Skeletal muscle satellite cell (primary cell): Measurements from ENCODE around the gene COL5A2.

Source experiments
- H3K27me3 ChIP-seq: 2 replicates; pipeline ENCODE4 v1.7.0; 2013; ENCODE audit warnings: low read length; ENCODE audit not compliant: control insufficient read depth, insufficient read depth
- H3K36me3 ChIP-seq: 2 replicates; pipeline ENCODE4 v1.7.0; 2013; ENCODE audit warnings: mild to moderate bottlenecking, control low read depth, low read length; ENCODE audit not compliant: insufficient read depth
- H3K4me1 ChIP-seq: 2 replicates; pipeline ENCODE4 v1.7.0; 2013; ENCODE audit warnings: low read length; ENCODE audit not compliant: control insufficient read depth, insufficient read depth
- H3K4me2 ChIP-seq: 2 replicates; pipeline ENCODE4 v1.7.0; 2013; ENCODE audit warnings: mild to moderate bottlenecking, low read length
- H3K4me3 ChIP-seq: 2 replicates; pipeline ENCODE4 v1.7.0; 2013; ENCODE audit warnings: low read length
- H3K9ac ChIP-seq: 2 replicates; pipeline ENCODE4 v1.7.0; 2013; ENCODE audit warnings: mild to moderate bottlenecking, low read depth, low read length, moderate library complexity
- H3K9me3 ChIP-seq: replicated peaks from 2 replicates; pipeline ENCODE4 v1.7.0; 2013; ENCODE audit warnings: mild to moderate bottlenecking, control low read depth, low read length

Gene COL5A2

DNA sequence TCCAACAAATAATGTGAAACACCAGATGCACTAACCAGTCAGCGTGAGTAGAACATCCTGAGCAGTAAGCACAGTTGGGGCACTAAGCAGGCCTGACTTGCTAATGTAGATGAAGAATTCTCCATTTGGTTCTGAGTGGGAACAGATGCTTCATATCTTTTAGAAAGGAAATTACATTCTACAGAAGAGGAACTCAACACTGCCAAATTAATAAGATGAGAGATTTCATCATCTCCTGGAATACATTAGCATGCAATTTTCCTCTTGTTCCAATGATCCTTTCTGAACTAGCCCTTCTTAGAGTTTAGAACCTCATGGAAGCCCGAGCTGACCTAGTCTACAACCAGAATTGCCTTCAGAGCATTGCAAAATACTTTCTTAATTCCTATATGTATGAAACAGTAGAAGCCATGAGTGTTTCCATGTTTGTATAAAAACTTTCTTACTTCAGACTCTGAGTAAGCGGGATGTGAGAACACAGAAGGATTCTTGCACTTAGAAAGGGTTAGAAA is 34.8 kb downstream of the COL5A2 start:
- Histone ChIP-seq H3K36me3 (no peaks in the 10 kb centered on the region), H3K9ac (no peak overlapping the region), H3K27me3 (no peaks in the 10 kb centered on the region), H3K4me3 (no peak overlapping the region), H3K4me2 (no peak overlapping the region), H3K4me1 (peaks cover 19% of the 10 kb centered on the region), H3K9me3 (no peaks in the 10 kb centered on the region)

DNA sequence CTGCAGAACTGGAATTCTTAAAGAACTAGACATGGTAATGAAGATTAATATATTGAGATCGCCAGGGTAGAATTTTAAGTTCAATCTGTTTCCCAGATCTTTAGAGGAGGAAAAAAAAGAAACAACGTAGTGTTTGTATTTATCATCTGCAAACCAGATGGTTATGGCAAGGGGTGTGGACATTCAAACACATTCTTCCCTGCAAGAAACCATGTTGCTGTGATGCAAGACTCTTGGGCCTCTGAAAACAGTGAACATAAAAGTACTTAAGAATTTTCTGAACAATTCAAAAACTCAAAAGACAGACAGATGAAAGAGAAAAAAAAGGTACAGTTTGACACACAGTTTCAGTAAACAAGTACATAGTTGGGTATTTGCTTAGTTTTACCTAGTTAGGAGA is 35.6 kb downstream of the COL5A2 start:
- Histone ChIP-seq H3K36me3 (peaks cover 3% of the 10 kb centered on the region), H3K4me3 (no peak overlapping the region), H3K9ac (no peak overlapping the region), H3K4me2 (no peak overlapping the region), H3K9me3 (no peaks in the 10 kb centered on the region), H3K27me3 (no peaks in the 10 kb centered on the region), H3K4me1 (peaks cover 16% of the 10 kb centered on the region)

DNA sequence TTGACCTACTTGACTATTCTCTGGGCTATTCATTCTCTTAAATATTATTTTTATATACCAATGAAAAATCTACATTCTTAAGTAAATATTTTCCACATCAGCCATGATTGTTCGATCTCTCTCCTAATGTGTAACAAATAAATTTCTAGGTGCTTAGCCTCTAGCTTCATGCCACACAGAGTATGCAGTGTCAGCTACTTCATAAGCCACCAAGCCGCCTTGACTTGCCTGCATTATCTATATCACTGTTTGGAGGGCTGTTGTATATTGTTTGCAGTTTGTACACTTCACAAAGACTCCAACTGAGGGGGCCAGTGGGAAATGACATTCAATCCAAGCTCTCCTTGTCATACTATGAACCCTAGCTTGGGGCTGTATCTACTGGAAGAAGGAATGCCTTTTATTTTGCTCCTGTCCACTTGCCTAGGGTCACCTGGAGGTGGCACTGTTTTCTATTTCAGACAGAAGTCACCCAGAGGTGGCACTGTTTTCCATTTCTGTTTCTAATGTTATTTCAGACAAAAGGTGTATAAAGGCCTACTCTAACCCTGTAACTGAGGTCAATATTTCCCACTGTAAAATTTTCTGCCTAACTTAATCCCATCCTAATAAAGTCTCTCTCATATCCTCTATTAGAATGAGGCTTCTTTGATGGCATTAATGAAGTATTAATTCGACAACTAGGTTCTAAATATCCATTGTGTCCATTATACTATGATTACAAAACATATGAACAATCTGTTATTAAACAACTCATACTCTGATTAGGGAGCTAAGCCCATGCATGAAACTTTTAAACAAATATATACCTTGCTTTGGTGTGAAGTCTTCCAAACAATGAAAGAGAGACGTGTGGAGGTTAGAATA is 36.4 kb downstream of the COL5A2 start:
- Histone ChIP-seq H3K4me3 (no peak overlapping the region), H3K4me1 (peaks cover 16% of the 10 kb centered on the region), H3K9ac (no peak overlapping the region), H3K4me2 (no peak overlapping the region), H3K27me3 (no peaks in the 10 kb centered on the region), H3K36me3 (peaks cover 8% of the 10 kb centered on the region), H3K9me3 (no peaks in the 10 kb centered on the region)

DNA sequence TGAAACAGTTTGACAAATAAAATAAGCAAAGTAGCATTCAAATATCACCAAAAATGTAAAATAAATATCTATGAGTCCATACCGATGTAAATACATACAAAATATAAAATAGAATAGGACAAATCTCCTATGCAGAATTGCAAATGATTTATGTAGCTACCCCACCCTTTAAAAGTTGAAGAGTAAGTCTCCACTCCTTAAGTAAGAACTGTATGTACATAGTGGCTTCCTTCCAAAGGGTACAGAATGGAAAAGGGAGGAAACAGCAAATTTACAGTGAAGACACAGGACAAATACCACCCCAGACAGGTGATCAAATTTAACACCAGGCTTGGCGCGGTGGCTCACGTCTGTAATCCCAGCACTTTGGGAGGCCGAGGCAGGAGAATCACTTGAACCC is 40.8 kb downstream of the COL5A2 start:
- H3K27me3 ChIP-seq, result no peaks in the 10 kb centered on the region
- H3K9ac ChIP-seq, result no peak overlapping the region
- H3K4me3 ChIP-seq, result no peak overlapping the region
- no peaks in the 10 kb centered on the region for H3K9me3 ChIP-seq
- H3K36me3 ChIP-seq, result peaks cover 8% of the 10 kb centered on the region
- H3K4me1 ChIP-seq, result no peaks in the 10 kb centered on the region
- H3K4me2 ChIP-seq, result no peak overlapping the region

DNA sequence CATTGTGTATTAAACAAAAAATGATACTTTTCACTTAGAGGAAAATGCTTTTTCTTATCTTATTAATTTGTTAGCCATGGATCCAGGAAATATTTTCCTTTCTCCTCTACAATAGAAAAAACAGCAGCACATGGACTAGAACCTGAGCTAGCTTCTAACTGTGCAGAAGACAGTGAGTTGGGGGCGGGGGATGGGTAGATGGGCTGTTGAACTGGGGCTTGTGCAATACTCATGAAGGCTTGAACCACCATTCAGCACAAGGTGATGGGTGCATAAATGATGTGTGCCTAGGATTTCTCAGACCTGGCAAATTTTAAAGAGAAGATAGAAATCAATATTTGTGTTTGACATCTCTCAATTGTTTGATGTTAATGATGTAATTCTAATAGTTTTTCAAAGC is 42.0 kb downstream of the COL5A2 start:
- Histone ChIP-seq H3K36me3 (peaks cover 12% of the 10 kb centered on the region), H3K4me2 (no peak overlapping the region), H3K9me3 (no peaks in the 10 kb centered on the region), H3K4me3 (no peak overlapping the region), H3K9ac (no peak overlapping the region), H3K4me1 (no peaks in the 10 kb centered on the region), H3K27me3 (no peaks in the 10 kb centered on the region)

DNA sequence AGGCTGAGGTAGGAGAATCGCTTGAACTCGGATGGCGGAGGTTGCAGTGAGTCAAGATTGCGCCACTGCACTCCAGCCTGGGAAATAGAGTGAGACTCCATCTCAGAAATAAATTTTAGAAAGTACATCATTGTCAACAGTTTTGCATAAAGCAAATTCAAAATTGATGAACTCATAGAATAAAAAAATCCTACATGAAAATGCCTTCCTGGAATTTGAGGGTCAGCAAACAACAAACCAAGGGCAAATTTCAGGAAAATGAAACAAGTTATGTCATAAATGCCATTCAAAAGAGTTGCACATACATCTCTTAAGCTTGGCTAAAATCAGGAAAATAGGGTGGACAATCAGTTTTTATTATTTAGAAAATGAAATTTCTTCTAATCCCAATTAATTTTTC is 45.1 kb downstream of the COL5A2 start:
- Histone ChIP-seq H3K4me3 (no peak overlapping the region), H3K4me2 (no peak overlapping the region), H3K9me3 (no peaks in the 10 kb centered on the region), H3K4me1 (peaks cover 23% of the 10 kb centered on the region), H3K27me3 (no peaks in the 10 kb centered on the region), H3K9ac (no peak overlapping the region), H3K36me3 (peaks cover 12% of the 10 kb centered on the region)

DNA sequence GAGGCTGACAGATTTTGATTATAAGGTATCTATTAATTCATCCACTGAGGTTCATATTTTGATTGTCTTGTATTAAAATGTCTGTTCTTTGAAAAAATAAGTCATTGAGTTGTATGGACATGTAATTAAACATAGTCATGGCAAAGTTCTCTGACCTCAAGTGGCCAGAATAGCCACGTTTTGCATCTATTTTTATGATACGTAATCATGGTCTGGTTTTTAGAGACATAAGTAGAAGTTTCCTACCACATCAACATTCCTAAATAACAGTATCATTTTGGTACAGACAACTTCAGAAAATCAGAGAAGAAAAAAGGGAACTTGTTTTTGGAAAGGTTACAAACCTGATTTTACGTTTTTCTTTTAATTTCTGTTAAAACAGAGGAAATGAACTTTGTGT is 47.6 kb downstream of the COL5A2 start:
- H3K9ac ChIP-seq, result peak overlapping the region; percentile 28
- peaks cover 43% of the 10 kb centered on the region for H3K4me1 ChIP-seq
- H3K36me3 ChIP-seq, result peaks cover 9% of the 10 kb centered on the region
- H3K9me3 ChIP-seq, result no peaks in the 10 kb centered on the region
- no peak overlapping the region for H3K4me3 ChIP-seq
- H3K4me2 ChIP-seq, result no peak overlapping the region
- no peaks in the 10 kb centered on the region for H3K27me3 ChIP-seq

DNA sequence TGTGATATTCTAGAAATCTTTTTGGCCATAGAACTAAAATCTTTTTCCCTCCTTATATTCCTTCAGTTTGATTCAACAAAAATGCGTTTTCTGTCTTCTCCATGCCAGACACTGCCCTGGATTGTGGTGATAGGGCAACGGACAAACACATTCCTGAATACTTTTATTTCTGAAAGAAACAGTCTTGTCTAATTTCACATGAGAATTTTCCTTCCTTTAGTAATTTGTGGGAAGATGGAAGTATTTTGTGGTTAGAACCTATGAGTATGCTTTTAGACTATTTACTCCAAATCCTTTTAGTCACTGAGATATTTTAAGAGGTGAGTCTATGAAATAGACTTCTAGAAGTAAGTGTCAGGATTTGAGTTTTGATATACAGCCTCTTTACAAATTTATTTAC is 49.6 kb downstream of the COL5A2 start:
- Histone ChIP-seq H3K9me3 (no peaks in the 10 kb centered on the region), H3K9ac (peak overlapping the region; percentile 85), H3K36me3 (peaks cover 12% of the 10 kb centered on the region), H3K4me3 (peak overlapping the region; percentile 37), H3K27me3 (no peaks in the 10 kb centered on the region), H3K4me1 (peaks cover 43% of the 10 kb centered on the region), H3K4me2 (peak overlapping the region; percentile 67)

DNA sequence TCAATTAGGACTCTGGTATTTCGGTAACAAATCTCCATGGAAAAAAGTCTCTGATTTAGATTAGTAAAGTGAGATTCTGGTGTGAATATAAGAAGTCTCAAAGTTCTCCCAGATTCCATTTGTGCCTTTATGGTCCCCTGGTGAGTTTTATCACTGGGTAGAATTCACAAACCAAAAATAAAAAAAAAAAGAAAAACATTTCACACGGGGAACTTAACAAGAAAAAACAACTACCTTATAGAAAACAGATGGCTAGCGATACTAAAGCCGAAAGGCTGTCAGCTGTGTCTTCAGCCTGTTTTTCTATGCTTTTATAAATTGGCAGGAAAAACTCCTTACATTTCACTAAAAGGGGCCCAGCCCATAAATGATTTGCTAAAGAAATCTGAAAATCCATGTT is 50.6 kb downstream of the COL5A2 start:
- Histone ChIP-seq H3K27me3 (no peaks in the 10 kb centered on the region), H3K9me3 (no peaks in the 10 kb centered on the region), H3K36me3 (peaks cover 12% of the 10 kb centered on the region), H3K4me1 (peaks cover 51% of the 10 kb centered on the region), H3K4me3 (peak overlapping the region; percentile 43), H3K4me2 (peak overlapping the region; percentile 67), H3K9ac (peak overlapping the region; percentile 85)

DNA sequence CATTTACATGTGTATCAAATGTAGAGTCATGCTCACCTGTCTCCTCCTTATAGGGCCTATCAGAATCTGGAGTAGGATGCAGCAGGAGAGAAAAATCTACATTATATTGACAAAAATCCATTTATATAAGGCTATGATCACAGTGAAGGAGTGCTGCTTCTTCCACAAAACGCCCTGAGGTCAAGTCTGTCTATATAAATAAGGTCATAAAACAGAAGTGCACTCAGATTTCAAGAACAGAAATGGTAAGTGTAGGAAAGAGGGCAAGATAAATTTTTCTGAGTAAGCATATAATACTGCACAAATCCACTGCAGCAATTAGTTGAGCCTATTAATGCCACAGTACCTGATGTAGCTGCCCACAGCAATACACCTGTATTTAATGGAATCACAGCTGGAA is 51.8 kb downstream of the COL5A2 start:
- H3K4me1 ChIP-seq, result peaks cover 54% of the 10 kb centered on the region
- H3K27me3 ChIP-seq, result no peaks in the 10 kb centered on the region
- H3K36me3 ChIP-seq, result peaks cover 8% of the 10 kb centered on the region
- H3K9ac ChIP-seq, result no peak overlapping the region
- H3K4me3 ChIP-seq, result no peak overlapping the region
- H3K9me3 ChIP-seq, result no peaks in the 10 kb centered on the region
- peak overlapping the region; percentile 67 for H3K4me2 ChIP-seq

DNA sequence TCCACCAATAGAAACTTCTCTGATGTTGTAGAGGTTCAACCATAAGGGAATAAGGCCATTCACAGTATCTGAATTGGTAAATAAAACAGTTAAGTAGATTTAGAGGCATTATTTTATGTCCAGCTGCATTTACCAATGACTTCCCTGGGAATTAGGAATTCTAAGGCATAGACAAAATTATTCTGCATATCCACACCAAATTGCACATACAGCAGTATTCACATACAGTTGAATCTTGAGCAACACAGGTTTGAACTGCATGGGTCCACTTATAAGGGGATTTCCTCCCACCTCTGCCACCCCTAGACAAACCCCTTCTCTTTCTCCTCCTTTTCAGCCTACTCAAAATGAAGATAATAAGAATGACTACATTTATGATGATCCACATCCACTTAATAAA is 54.4 kb downstream of the COL5A2 start:
- H3K9me3 ChIP-seq, result no peaks in the 10 kb centered on the region
- H3K36me3 ChIP-seq, result peaks cover 11% of the 10 kb centered on the region
- H3K27me3 ChIP-seq, result no peaks in the 10 kb centered on the region
- peaks cover 36% of the 10 kb centered on the region for H3K4me1 ChIP-seq
- no peak overlapping the region for H3K9ac ChIP-seq
- no peak overlapping the region for H3K4me2 ChIP-seq
- H3K4me3 ChIP-seq, result no peak overlapping the region

DNA sequence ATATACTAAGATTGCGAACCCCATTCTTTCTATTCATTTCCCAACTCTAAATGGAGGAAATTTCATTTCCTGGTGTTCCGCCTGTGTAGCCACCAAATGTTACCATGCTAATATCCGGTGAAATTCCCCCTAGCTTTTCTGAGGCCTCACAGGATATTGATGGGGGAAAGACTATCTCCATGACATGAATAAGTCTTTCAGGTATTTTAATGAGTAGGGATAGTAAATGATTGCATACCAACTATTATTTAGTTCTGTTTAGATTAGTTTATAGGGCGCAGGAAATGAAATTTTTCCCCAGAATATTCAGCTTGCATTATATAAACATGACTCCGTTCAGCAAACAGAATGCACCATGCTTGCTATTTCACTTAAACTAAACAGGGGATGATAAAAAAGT is 55.4 kb downstream of the COL5A2 start:
- H3K27me3 ChIP-seq, result no peaks in the 10 kb centered on the region
- no peak overlapping the region for H3K4me3 ChIP-seq
- no peak overlapping the region for H3K4me2 ChIP-seq
- H3K9me3 ChIP-seq, result no peaks in the 10 kb centered on the region
- H3K36me3 ChIP-seq, result peaks cover 11% of the 10 kb centered on the region
- peaks cover 28% of the 10 kb centered on the region for H3K4me1 ChIP-seq
- no peak overlapping the region for H3K9ac ChIP-seq
